ENCODE data around the gene LRRC58.

LRRC58 gene

DNA sequence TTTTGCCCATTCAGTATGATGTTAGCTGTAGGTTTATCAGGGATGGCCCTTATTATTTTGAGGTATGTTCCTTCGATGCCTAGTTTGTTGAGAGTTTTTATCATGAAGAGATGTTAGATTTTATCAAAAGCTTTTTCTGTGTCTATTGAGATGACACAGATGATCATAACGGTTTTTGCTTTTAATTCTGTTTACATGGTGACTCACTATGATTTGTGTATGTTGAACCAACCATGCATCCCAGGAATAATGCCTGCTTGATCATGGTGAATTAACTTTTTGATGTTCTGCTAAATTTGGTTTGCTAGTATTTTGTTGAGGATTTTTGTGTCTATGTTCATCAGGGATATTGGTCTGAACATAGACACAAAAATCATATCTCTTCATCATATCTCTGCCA, 72.4 kb downstream of the LRRC58 start:
- no peak for DNase-seq

DNA sequence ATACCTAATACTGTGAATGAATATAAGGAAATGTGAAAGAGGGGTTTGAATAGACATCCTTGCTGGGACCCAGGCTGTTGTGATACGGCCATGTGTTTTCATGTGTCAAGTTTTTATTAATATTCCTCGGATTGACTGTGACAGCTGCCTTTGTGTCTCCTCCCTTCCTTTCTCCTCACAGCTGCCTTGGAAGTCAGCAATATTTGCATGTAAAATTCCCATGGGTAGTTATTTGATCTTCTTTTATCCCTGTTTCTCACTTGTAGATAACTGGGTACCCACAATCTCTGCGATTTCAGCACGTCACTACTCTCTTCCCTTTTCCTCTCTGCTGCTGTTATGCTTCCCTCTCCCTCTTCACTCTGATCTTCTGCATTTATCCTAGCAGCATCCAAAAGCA, 73.5 kb downstream of the LRRC58 start:
- DNase-seq, result no peak

DNA sequence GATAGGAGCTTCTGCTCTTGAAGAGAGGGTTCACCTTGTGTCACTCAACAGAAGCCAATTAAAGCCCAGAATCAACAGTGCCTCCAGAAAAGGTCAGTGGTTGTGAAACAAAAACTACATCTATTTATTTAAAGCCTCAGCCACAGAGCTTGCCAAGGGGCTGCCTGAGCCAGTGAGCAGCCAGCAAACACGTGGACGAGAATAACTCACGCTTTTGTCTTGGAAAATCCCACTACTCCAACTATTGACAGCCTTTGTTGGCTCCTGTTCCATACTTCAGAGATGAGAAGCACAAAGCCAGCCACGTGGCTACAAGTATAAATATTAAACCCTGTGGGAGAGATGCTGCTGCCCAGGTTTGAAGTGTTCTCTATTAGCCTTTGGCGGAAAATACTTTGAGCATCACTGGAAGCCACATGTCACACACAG, 74.4 kb downstream of the LRRC58 start:
- DNase-seq, result peak in 1 of 14 donors; percentile 16
